HG03280 (cell line): ENCODE measurements around the gene TTI1.
A peak's percentile ranks its signal among the peaks of the same experiment; 100 is the strongest.

Experiments used
- ATAC-seq: cut with Tn5 transposase; IDR thresholded peaks from one replicate; pipeline ENCODE4 v1.9.1; 2021; ENCODE audit warnings: mild to moderate bottlenecking, moderate library complexity; ENCODE audit not compliant: unreplicated experiment

Gene TTI1

DNA sequence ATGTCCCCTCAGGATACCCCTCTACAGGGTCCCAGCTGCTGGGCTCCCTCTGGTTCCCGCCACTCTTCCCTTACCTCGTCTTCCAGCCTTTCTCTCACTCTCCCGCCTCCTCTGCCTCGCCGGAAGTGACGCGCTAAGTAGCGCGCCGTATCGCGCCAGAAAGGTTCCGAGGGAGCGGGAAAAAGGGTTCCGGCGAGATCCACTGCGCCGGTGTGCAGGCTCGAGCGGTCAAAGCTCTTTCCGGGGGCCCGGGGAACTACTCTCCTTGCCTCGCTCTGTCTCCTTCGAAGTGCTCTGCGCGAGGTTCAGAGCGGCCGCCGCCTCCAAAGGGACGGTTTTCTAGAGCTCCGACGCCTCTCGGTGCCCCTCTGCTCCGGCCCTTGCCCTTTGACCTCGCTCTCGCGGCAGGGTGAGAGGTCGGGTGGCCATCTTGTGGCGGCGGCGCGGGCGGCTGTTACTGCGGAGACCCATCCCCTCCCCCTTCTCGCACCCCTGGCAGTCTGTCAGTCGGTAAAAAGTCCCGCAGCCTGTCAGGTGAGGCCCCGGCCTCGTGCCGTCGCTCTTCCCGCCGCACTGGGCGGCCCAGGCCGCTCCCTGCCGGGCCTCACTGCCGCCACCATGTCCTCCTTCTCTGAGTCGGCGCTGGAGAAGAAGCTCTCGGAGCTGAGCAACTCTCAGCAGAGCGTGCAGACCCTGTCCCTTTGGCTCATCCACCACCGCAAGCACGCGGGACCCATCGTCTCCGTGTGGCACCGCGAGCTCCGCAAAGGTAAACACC, at the start of gene TTI1, which contains the start of gene RPRD1B:
TTI1 (minus strand) TSS at position 127 of the 778 bp plus-strand sequence. CDS start 19,640 bp downstream, outside the sequence.
RPRD1B (plus strand) TSS at position 417 of the 778 bp plus-strand sequence; CDS start at position 619, 202 bp downstream.
- peak; percentile 87 for ATAC-seq

DNA sequence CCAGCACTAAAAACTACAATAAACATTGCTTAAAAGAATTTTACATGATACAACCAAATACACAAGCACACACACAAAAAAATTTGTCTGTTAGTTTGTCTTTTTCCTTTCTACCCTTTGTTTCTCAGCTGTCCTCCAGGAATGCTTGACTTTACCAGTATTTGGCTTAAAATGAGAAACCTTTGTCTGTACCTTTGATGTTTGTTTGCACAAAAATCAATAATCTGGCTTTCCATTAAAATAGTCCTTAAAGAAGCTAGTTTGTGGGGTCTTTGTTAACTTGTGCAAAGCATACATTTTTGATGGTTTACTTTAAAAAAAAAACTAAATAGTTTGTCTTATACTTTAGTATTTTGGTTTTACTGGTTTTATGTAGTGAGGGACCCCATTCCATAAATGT, 49.6 kb upstream of the TTI1 start:
- no peak for ATAC-seq

DNA sequence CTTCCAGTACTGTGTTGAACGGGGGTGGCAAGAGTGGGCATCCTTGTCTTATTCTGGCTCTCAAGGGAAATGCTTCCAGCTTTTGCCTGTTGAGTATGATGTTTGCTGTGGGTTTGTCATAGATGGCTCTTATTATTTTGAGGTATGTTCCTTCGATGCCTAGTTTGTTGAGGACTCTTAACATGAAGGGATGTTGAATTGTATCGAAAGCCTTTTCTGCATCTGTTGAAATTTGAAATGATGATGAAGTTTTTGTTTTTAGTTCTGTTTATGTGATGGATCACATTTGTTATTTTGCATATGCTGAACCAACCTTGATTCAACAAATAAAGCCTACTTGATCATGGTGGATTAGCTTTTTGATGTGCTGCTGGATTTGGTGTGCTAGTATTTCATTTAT, 48.3 kb upstream of the TTI1 start:
- no peak for ATAC-seq

DNA sequence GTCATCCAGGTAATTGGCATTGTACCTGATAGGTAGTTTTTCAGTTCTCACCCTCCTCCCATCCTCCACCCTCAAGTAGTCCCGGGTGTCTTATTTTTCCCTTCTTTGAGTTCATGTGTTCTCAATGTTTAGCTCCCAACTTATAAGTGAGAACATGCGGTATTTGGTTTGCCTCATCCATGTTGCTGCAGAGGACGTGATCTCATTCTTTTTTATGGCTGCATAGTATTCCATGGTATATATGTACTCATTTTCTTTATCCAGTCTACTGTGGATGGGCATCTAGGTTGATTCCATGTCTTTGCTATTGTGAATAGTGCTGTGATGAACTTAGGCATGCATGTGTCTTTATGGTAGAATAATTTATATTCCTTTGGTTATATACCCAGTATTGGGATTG, 46.1 kb upstream of the TTI1 start:
- ATAC-seq = no peak

DNA sequence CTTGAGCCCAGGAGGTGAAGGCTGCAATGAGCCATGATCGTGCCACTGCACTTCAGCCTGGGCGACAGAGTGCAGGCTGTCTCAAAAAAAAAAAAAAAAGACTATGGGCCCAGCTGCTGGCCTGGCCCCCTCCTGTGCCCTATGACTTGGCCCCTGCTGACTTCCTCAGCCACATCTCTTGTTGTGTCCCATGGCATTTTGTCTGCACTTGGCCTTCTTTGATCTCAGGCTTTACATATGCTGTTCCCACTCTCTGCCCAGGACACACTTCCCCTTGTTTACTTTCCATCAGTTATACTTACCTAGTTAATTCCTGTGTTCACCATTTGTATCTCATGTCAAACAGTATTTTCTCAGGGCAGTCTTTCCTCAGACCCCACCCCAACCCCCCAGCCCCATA, 44.8 kb upstream of the TTI1 start:
- no peak for ATAC-seq

DNA sequence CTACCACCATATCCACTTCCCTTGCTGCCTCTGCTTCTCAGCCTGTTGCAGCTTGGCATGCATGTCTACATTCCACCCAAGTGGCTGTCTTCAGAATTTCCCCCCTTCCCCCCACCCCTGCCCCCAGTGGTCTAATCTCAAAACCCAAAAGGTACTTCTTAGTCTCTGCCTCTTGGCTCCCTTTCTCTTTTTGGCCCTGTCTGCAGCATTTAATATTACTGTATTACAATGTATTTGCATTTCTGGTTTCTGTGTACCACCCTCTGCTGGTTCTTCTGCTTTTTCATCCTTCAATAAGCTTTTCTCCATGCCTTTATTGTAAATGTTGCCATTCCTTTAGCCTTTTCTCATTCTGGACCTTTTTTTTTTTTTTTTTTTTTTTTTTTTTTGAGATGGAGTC, 43.3 kb upstream of the TTI1 start:
- ATAC-seq = no peak

DNA sequence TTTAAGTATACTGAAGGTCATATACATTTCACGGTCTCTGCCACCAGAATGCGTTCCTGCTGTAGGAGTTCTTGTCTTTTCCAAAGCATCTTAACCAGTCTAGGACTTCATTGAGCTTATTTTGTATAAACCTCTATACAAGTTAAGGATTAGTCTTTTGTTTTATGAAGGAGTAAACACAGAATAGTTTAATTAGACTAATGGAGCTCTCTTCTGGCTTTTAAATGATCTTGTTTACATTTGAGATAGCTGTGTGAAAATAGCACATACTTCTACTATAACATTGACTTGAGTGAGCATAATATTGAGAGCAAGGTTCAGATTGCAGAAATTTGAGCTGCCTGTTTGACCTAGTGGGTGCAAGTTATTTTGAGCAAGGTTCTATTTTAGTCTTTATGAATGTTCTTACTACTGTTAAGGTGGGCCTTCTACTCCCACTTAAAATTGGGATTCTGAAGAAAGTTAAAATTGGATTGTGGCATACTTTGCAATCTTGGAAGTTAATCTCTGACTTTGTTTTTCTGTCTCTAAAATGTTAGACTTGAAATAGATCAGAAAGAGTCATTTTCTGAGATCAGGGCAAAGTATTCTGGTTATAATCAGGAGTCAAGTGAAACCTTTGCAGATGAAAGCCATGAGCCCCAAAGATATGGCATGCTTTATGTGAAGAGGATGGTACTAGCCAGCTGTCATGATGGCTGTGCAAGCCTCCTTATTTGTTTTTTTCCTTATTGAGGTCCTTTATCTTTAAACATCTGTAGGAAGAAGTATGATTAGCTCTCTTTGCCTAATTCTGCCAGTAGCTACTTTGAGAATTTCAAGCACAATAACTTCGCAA, 42.1 kb upstream of the TTI1 start:
- no peak for ATAC-seq

DNA sequence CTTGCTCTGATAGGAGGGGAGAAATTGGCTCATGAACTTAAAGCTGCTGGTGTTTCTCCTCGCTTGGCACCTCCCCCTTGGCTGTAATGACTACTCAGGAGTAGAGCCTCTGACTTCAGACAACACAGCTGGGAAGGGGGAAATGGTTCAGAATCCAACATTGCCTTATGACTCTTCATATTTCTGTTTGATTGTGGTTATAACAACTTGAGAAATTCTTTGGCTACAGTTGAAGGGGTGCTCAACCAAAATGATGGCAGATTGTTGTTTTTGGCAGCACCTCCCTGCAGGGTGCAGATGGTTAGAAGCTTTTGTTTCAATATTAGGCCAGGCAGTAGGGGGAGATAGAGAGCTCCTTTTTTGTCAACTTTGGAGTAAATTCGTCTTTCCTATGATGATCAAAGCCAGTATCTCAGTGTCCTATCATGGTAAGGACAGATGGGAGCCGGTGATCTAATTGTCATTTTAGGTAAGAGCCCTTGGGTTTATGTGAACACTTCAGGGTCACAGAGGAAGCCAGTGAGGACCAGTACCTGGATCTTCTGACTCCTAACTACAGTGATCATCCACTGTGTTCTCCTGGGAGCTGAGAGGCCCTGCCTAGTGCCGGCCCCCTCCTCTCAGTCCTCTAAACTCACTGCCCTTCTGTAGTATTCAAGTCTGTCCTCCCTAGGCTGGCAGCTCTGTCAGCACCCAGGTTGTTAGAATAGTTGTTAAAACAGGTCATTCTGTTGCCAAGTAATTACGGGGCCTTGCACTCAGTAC, 40.2 kb upstream of the TTI1 start:
- no peak for ATAC-seq

DNA sequence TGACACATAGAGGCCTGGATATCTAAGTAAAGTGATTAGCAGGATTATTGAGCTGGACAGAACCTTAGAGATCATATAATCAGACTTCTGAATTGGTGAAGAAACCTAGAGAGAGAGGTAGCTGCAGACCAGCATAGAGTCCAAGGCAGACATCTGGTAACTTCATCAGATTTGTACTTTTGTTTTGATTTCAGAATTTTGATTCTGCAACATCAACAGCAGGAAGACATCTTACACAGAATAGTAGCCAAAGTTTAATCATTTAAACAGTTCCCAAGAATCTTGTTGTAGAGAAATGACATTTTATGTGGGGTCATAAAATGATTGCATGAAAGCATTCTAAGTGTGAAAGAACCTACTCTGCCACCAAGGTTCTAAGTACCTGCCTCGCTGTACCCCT, 39.6 kb upstream of the TTI1 start:
- no peak for ATAC-seq

DNA sequence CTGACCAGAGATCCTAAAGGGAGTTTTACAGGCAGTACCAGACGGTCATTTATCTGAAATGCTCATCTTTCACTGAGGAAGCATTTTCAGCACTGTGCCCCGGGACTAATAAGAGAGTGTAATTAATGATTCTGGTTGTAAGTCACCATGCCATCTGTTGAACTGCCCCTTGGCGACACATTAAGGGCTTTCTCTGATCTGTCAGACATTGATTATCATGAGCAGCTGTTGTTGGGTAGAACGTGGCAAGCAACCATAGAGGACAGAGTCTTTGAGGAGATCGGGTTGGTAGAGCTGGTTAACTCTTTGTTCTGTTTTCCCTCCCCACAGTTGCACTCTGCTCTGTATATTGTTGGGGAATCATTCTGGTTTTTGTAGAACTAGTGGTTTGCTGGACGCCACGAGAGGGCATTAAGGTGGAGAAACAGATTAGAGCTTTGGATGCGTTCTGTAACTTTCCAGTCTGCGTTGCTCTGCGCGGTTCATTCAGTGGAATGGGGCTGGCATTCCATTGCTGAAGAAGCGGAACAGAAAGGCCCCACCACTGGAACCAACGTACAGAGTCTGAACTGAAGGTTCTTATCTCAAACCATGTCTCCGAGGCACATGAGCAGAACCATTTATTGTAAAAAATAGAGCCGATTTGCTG, 34.6 kb upstream of the TTI1 start:
- no peak for ATAC-seq

DNA sequence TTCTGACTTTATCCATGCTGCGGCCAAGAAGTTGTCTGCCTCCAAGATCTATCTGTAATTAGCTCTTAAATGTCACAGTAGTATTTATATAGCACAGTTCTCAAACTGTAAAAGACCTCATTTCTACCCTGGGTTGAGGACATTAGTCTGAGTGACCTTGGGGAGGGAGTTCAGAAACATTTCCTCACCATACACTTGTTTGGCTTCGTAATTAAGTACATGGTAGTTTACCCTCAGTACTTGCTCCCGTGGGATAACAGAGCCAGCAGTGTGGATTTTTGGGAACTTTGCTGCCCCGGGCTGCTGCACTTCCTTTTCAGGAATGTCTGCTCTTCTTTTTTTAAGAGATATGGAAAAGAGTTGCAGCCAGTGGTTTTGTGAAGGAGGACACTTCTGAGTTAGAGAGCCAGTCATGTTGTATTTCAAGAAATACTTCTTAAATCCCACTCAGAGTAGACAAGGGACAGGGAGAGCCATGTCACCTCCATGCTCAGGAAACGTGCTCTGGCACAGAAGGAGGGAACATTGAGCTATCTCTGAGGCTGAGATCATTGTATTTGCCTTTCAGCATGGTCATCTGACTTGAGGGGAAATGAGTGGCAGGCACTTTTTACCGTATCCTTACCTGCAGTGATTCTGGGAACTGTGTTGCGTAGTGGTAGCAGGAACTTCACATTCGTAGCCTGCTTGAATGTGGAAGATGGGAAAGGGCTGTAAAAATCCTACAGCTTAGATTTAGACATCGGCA, 33.9 kb upstream of the TTI1 start:
- no peak for ATAC-seq

DNA sequence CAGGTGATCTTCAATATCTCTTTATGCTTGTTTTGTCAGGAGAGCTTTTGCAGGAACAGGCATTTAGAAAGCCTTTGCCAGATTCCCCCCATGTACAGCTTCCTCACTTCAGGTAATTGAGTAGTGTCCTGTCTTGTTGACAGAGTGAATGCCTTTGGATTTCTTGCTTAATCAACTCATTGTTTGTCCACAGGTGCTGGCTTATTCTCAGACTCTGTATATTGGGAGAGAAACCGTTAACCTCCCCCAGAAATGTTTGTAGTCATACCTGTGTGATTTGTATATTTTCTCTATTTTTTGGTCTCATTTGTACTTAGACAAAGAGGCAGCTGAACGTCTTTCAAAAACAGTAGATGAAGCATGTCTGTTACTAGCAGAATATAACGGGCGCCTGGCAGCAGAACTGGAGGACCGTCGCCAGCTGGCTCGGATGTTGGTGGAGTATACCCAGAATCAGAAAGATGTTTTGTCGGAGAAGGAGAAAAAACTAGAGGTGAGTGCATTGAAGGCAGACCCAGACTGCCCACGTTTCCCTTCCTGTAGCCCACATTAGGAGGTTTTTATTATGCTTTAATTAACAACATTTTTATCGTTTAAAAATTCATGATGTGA, 32.6 kb upstream of the TTI1 start:
- ATAC-seq = no peak

DNA sequence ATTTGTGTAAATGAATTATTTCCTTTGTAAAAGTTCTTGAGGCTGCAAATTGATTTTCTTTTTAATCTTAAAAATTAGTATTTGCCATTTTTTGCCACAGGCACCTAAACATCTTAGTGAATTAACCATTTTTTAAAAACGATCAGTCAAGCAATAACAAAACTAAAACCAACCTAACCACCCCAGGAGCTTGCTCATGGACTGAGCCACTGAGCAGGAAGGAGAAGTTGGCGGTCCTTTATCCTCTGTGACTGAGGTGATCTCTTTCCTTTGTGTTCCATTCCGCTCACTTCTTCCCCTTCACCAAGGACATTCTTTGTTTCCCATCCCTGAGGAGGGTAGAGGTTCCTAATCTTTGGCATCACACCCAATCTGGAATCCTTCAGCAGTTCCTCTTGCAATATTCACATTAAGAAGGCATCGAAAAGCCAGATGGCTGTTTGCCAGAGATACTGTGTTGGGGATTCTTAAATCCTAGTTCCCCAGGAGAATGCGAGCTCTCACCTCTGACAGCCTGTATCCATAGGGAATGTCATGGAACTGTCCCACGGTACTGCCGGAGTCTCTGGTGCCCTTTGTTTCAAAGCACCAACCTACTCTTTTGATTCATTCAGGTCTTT, 30.8 kb upstream of the TTI1 start:
- ATAC-seq = no peak

DNA sequence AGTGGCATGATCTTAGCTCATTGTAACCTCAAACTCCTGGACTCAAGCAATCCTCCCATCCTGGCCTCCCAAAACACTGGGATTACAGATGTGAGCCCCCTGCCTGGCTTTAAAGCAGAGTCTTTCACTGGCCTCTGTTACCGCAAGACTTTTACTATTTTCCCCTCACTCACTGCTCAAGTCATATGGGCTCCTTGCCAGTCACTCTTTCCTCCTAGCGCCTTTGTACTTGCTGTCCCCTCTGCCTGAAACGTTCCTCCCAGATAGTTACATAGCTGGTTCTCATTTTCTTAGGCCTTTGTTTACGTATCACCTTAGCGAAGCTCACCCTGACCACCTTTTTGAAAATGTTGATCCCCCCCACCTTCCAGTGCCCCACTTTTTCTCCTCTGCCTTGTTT, 29.6 kb upstream of the TTI1 start:
- no peak for ATAC-seq

DNA sequence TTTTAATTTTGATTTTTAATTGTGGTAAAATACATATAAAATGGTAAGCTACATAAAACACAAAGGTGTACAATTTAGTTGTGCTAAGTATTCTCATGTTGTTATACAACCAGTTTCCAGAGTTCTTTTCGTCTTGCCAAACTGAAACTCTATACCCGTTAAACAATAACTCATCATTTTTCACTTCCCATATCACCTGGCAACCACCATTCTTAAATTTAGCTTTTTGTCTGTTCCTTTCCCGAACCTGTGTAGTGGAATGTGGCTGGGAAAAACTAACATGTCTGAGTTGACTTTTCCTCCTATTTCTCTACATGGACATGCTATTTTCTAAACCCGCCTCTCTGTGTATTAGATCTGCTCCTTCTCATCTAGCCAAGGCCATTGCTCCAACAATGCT, 27.9 kb upstream of the TTI1 start:
- ATAC-seq = no peak

DNA sequence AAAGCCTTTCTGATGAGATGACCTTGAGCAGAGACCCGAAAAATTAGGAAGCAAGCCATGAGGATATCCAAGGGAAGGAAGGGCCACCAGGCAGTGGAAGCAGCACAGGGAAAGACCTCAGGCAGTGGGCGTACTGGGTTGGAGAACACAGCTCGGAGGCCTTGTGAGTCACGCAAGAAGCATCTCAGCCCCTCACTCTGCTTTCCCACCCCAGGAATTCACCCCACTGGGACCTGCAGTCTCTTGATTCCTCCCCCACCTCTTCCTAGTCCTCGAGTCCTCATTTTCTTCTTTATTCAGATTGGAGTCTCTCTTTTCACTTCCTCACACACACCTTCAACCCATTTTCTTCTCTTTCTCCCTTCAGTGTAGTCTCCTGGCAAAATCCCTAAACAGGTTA, 27.3 kb upstream of the TTI1 start:
- no peak for ATAC-seq

DNA sequence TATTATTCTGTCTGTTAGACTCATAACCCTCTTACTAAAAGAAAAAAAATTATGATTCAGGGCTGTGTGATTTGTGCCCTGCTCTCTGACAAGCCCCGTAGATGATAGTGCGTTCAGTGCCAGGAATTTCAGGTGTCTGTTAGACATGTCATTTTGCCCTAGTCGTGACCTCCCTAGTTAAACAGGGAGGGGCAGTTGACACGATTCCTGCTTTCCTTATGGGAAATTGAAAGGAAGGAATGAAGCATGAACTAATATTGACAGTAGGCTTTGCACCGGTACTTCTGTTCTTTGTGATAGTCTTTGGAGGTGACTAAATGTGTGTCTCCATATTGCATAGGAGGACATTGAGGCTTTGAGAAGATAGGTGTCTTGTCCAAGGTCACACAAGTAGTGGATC, 26.6 kb upstream of the TTI1 start:
- ATAC-seq = no peak

DNA sequence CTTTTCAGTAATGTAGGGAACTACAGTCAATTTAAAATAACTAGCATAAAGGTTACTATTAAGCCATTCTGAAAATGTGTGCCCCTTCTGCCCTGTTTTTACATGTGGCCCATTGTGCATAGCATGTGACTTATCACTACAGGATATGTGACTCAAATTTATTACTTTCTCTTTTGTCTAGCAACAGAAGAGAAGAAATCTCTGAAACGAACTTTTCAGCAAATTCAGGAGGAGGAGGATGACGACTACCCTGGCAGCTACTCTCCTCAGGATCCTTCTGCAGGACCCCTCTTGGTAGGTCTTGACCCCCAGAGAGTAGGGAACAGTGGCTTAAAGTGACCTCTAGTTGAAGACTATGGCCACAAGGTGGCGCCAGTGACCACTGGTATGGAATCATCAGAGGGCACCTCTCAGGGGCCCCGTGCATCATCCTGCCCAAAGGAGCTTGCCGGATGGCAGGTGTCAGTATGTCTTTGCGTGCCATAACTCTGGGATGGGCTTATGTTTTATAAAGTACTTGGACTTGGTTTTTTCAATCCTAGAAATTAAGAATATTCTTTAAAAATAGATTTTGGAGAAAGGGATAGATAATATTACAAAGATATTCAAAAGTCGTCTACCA, 24.2 kb upstream of the TTI1 start:
- no peak for ATAC-seq

DNA sequence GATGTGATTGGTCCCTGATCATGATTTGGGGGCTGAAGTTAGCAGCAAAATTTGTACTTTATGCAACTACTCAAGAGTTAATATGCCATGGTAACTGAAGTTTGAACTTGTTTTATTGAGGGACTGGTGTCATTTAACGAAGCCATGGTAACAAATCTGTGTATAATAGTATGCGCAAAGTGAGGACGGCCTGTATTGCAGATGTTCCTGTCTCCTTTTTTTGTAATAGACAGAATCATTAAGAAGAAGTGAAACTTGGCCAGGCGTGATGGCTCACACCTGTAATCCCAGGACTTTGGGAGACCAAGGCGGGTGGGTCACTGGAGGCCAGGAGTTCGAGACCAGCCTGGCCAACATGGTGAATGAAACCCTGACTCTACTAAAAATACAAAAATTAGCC, 22.6 kb upstream of the TTI1 start:
- no peak for ATAC-seq
